GM12801 (cell line): ENCODE measurements around the gene IGFL2.

Experiments used
- TF ChIP-seq, protein P1 (sequence below): IDR thresholded peaks from one replicate; pipeline ENCODE4 v1.5.1; 2011; ENCODE audit warnings: control low read depth; ENCODE audit not compliant: insufficient read length; ENCODE audit errors: extremely low read depth

Gene IGFL2

DNA sequence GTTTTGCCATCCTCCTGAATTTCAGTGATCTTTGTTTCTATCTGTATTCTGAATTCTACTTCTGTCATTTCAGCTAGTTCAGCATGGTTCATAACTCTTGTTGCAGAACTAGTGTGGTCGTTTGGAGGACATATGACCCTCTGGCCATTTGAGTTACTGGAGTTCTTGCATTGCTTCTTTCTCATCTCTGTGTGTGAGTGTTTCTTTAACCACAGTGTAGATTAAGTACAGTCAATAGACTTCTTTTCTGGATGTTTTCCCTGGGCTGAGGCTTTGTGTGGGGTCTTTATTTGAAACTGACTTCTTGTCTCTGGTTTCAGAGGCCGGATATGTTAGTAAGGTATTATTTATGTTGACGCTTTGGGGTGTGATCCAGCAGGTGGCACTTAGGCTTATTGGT lies 14.7 kb downstream of the IGFL2 start:
- TF ChIP-seq, protein P1, sequence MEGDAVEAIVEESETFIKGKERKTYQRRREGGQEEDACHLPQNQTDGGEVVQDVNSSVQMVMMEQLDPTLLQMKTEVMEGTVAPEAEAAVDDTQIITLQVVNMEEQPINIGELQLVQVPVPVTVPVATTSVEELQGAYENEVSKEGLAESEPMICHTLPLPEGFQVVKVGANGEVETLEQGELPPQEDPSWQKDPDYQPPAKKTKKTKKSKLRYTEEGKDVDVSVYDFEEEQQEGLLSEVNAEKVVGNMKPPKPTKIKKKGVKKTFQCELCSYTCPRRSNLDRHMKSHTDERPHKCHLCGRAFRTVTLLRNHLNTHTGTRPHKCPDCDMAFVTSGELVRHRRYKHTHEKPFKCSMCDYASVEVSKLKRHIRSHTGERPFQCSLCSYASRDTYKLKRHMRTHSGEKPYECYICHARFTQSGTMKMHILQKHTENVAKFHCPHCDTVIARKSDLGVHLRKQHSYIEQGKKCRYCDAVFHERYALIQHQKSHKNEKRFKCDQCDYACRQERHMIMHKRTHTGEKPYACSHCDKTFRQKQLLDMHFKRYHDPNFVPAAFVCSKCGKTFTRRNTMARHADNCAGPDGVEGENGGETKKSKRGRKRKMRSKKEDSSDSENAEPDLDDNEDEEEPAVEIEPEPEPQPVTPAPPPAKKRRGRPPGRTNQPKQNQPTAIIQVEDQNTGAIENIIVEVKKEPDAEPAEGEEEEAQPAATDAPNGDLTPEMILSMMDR, result no peak

DNA sequence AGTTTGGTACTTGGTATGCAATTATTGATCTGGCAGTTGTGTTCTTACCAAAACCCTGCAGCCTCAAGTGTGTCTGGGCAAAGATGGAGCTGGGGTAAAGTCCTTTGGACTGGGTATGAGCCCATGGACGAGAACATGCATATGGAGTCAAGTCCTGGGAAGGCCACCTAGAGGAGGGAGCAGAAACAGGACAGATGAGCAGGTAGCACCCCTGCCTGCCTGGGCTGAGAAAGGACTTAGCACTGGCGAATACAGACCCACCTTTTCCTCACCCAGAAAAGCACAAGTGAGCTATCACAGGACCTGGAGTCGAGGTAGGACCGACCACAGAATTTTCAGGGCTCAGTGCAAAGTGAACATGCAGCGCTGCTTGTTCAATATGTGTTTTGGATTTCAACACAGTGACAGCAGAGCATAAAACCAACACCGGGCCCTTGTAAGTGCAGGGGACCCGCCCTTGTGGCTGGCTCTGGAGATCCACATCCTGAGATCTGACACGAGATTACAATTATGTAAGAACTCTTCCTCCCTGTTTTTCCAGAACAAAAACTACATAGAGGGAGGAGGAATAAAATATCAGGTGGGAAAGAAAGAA lies 25.9 kb downstream of the IGFL2 start:
- TF ChIP-seq, protein P1, result no peak

DNA sequence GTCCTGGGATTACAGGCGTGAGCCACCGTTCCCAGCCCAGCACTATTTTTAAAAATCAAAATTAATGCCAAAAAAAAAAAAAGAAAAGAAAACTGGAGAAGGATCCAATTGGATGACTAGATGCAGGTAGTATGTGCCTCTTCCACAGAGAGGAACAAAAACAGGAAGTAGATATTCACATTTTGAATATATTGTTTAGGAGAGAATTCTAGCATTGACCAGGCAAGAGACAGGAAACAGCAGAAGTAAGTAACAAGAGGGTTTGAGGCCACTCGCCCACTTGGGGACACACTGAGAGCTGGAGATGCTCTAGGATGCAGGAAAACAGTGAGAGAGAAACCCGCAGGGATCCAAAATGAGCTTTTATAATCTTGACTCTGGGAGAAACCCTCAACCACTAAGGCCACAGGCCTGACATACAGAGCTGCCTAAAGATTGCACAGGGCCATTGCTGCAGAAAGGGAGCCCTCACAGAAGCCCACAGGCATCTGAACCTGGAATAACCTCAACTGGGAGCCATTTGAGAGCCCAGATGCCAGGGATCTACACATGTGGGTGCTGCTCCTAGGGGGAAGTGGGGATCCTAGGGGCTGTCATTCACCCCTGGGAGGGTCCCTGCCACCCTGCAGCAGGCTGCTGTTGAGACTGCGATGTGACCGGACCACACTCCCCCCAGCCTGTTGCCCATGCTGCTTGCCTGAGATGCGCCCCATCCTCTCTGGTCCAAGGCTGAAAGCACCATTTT lies 28.2 kb downstream of the IGFL2 start:
- TF ChIP-seq, protein P1, result no peak

DNA sequence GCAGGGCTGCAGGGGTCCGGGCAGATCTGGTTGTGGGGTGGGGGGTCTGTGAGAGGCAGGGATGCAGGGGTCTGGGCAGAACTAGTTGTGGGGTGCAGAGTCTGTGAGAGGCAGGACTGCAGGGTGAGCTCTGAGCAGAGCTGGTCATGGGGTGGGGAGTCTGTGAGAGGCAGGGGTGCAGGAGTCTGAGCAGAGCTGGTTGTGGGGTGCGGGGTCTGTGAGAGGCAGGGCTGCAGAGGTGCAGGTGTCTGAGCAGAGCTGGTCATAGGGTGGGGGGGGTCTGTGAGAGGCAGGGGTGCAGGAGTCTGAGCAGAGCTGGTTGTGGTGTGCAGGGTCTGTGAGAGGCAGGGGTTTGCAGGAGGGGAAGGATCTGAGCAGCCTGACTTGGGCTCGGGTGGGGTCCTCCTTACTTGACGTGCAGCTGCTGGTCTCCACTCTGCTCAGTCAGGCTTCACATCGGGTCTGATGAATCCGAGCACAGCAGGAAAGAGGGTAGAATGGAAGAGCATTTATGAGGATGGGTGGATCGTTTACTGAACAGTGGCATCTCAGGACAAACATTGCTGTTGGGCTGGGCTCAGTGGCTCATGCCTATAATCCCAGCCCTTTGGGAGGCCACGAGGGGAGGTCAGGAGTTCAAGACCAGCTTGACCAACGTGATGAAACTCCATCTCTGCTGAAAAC lies 31.2 kb downstream of the IGFL2 start:
- TF ChIP-seq, protein P1, result no peak

DNA sequence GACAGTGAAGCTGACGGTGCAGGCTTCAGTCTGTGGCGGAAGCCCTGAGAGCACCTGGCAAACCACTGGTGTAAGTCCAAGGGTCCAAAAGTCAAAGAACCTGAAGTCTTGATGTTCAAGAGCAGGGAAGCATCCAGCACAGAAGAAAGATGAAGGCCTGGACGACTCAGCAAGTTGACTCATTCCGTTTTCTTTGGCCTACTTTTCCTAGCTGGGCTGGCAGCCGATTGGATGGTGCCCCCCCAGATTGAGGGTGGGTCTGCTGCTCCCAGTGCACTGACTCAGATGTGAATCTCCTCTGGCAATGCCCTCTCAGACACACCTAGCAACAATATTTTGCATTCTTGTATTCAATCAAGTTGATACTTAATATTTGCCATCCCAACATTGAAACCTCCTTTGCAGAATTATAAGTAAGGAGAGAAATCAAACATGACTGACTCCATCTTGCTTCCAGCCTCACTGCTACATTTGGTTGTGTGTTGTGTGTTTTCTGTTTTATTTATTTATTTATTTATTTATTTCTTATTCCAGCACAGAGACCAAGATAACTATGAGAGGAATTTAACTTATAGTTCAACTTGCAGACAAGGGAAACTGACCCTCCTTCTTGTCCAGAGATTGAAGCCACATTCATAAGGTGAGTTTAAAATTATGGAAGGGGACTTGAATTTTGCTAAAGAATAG lies 32.8 kb downstream of the IGFL2 start:
- TF ChIP-seq, protein P1, result no peak

DNA sequence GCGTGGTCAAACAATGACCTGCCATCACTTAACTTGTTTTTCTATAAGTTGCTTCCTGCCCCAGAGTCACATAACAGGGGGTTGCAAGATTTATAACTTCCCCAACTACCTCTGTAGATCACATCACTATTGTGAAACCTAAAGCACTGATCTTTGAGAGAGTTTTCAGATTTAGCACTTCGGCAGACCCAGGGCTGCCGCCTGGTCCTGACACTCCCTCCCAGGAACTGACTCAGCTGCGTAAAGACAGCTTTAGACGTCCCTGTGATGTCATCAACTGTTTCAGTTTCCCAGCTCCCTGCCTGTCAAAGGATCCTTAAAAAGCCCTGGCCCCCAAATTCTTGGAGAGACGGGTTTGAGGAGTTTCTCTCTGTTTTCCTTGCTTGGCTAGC lies 33.3 kb downstream of the IGFL2 start:
- TF ChIP-seq, protein P1, result no peak

DNA sequence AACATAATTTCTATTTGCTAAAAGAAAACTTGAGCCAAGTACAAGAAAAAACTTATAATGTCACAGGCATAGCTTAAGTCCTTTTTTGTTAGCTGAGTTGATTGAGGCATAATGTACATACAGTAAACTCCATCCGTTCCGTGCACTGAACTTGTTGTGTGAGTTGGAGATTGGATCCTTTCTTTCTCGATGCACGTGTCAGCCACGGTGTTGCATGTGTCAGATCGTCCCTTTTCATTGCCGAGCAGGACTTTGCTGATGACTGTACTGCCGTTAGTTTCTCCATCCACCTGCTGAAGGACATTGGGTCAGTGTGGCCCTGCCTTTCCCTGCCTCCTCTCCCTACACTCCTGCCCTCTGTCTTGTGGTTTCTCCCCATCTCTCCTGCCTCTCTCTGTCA lies 34.4 kb downstream of the IGFL2 start:
- TF ChIP-seq, protein P1, result no peak
